GF-D8 (cell line): ENCODE results near the gene POLR1F.

Experiments
- DNase-seq: peaks from one replicate; lab custom pipeline; 2025; lab: John Stamatoyannopoulos, UW

The POLR1F gene

GRCh38 chr7:19674266-19674960 is 34.4 kb downstream of the POLR1F start:
- DNase-seq = no peak

GRCh38 chr7:19670806-19671205 is 38.0 kb downstream of the POLR1F start:
- no peak for DNase-seq

- peak; percentile 22 for DNase-seq
These were observed 43.3 kb downstream of the POLR1F start for GRCh38 chr7:19665399-19666008.

GRCh38 chr7:19663816-19664462 is 44.9 kb downstream of the POLR1F start:
- no peak for DNase-seq

- DNase-seq = no peak
These were observed 60.0 kb downstream of the POLR1F start for GRCh38 chr7:19648791-19649190.
